Suppressor macrophage treated with lipopolysaccharide for 1 hour (primary cell): ENCODE data around the gene OTOP2.
"Not testable (repeated sequence)": the region's sequence is repeated elsewhere in the genome, so short reads cannot be mapped to it uniquely, and the experiment has no call there.

ENCODE experiments used
- DNase-seq, 3 donors: peaks; one replicate each; pipeline ENCODE4 v3.0.0-alpha.2; 2020 to 2022

OTOP2 gene

GRCh38 chr17:74901353-74902135 is 22.5 kb upstream of the OTOP2 start:
- DNase-seq = no peak

GRCh38 chr17:74903034-74903433 is 21.0 kb upstream of the OTOP2 start:
- DNase-seq = no peak

GRCh38 chr17:74903671-74904070 is 20.4 kb upstream of the OTOP2 start:
- no peak for DNase-seq

- peak in 2 of 3 donors; percentile 9 to 26 for DNase-seq
Observed at GRCh38 chr17:74904687-74905409, 19.2 kb upstream of the OTOP2 start.

- DNase-seq = not testable (repeated sequence)
Observed at GRCh38 chr17:74906214-74906793, 17.8 kb upstream of the OTOP2 start.

- no peak for DNase-seq
Observed at GRCh38 chr17:74907012-74907411, 17.1 kb upstream of the OTOP2 start.

GRCh38 chr17:74909097-74909496 is 15.0 kb upstream of the OTOP2 start:
- not testable (repeated sequence) for DNase-seq

GRCh38 chr17:74911423-74911822 is 12.7 kb upstream of the OTOP2 start:
- not testable (repeated sequence) for DNase-seq

- no peak for DNase-seq
Observed at GRCh38 chr17:74916136-74916850, 7.8 kb upstream of the OTOP2 start.

GRCh38 chr17:74916851-74917199 is 7.2 kb upstream of the OTOP2 start:
- no peak for DNase-seq

GRCh38 chr17:74917430-74917829 is 6.6 kb upstream of the OTOP2 start:
- DNase-seq = peak; percentile 52 to 67 (median 66)

GRCh38 chr17:74918906-74919305 is 5.2 kb upstream of the OTOP2 start:
- no peak for DNase-seq

- DNase-seq = peak; percentile 25 to 45 (median 38)
Observed at GRCh38 chr17:74919440-74920305, 4.4 kb upstream of the OTOP2 start.

GRCh38 chr17:74920306-74920620 is 3.8 kb upstream of the OTOP2 start:
- DNase-seq = no peak

- no peak for DNase-seq
Observed at GRCh38 chr17:74920642-74921025, 3.4 kb upstream of the OTOP2 start.

GRCh38 chr17:74921026-74921681 is 2.9 kb upstream of the OTOP2 start:
- no peak for DNase-seq

GRCh38 chr17:74921769-74922168 is 2.3 kb upstream of the OTOP2 start:
- no peak for DNase-seq

GRCh38 chr17:74922172-74922571 is 1.9 kb upstream of the OTOP2 start:
- no peak for DNase-seq

GRCh38 chr17:74922694-74923537 is 1.2 kb upstream of the OTOP2 start, which contains the start of gene USH1G:
Gene USH1G (minus strand): TSS chr17:74923255. CDS start chr17:74923073, 182 bp downstream.
- DNase-seq = peak; percentile 24 to 57 (median 26)

GRCh38 chr17:74923538-74924249 is 379 bp upstream of the OTOP2 start:
- DNase-seq = peak; percentile 69 to 92 (median 86)
